ENCODE measurements around the gene PRKAG2. TPM values are rescaled to one million over a fixed set of nuclear protein-coding genes. Genes with fewer than 3 reads are reported as not detected.

Gene PRKAG2
- total and polyA plus RNA-seq, 2 of the 13 experiments (the other 11 are each of a cell fraction or from before 2014, with no cell fraction given) = 0.90 to 1.3 TPM

GRCh38 chr7:151862606-151863381 is 14.1 kb downstream of the PRKAG2 start:
- H3K4me2 ChIP-seq (ENCODE audit: low read depth, low read length) = no peak overlapping the region
- 90% methylated on average over 10 of the region's 21 CpGs for WGBS (ENCODE audit: low lambda C conversion rate)
- H3K4me1 ChIP-seq (ENCODE audit: insufficient read depth, low read length) = no peaks in the 10 kb centered on the region
- H3K79me2 ChIP-seq (ENCODE audit: insufficient read depth, low read length) = no peaks in the 10 kb centered on the region
- DNase-seq (ENCODE audit: low spot score) (no peak), FAIRE-seq (no peak), ATAC-seq (peak; percentile 30)
- no peak overlapping the region for H3K9ac ChIP-seq (ENCODE audit: insufficient read depth, low read depth, low read length)
- no peak overlapping the region for H3K4me3 ChIP-seq (replicated peaks in 1 of 3; ENCODE audit: insufficient read depth in 1 of 3, low read depth in 2 of 3, low read length in 3 of 3)
- H3K27ac ChIP-seq (ENCODE audit: extremely low read length, insufficient read depth, low read length) = no peak overlapping the region
- no peaks in the 10 kb centered on the region; the same call in 1 of the 2 replicates for H4K20me1 ChIP-seq (ENCODE audit: insufficient read depth, low read length)
- CTCF ChIA-PET (ENCODE audit: low intra/inter-chr PET ratio, low total read pairs) = interaction anchor here (0.8 kb wide), 1 partner anchor 283 kb away, joined by 3 read pairs; no protein-coding TSS in a partner anchor
- POLR2A ChIA-PET = no interaction called here
- H3K9me3 ChIP-seq (ENCODE audit: low read length) = no peaks in the 10 kb centered on the region
- TF ChIP-seq SP140L (CRISPR knock-in tag; IDR thresholded peaks at IDR 0.05; ENCODE audit: borderline replicate concordance) = no peak
- TF ChIP-seq ZNF263 (CRISPR knock-in tag; IDR thresholded peaks at IDR 0.05) = 0 out of 2 replicates have a peak, but pooled peaks have one; percentile 54
- BruUV-seq (replicated peaks) = no TSS peak
- no peaks in the 10 kb centered on the region; a peak in 2 of 5 replicates for H3K27me3 ChIP-seq (ENCODE audit: control insufficient read depth in 1 of 2, insufficient read depth in 2 of 2, low read length in 2 of 2)
- no peaks in the 10 kb centered on the region for H3K36me3 ChIP-seq (replicated peaks in 1 of 2; ENCODE audit: control insufficient read depth in 1 of 2, insufficient read depth in 2 of 2, low read length in 2 of 2)
- intact Hi-C loops (cut with micrococcal nuclease; ENCODE audit: unreplicated experiment) = no loop called here
- in situ Hi-C loops (cut with HindIII; ENCODE audit: extremely low pct_ligation_motif_present, low pct_unique_long_range_greater_than_20kb) = no loop called here
- H2AFZ ChIP-seq (ENCODE audit: low read length) = no peak overlapping the region

- no peaks in the 10 kb centered on the region for H3K9me3 ChIP-seq (ENCODE audit: low read length)
- intact Hi-C loops (cut with micrococcal nuclease; ENCODE audit: unreplicated experiment) = no loop called here
- no peak overlapping the region for H3K9ac ChIP-seq (ENCODE audit: insufficient read depth, low read depth, low read length)
- BruUV-seq (replicated peaks) = no TSS peak
- H3K4me2 ChIP-seq (ENCODE audit: low read depth, low read length) = no peak overlapping the region
- DNase-seq (ENCODE audit: low spot score) (no peak), ATAC-seq (no peak), FAIRE-seq (no peak)
- in situ Hi-C loops (cut with HindIII; ENCODE audit: extremely low pct_ligation_motif_present, low pct_unique_long_range_greater_than_20kb) = no loop called here
- TF ChIP-seq DR1 (CRISPR knock-in tag; IDR thresholded peaks at IDR 0.05) (no peak), TCF7L2 (IDR thresholded peaks at IDR 0.05; ENCODE audit: low read depth, low read length) (no peak), PLSCR1 (CRISPR knock-in tag; IDR thresholded peaks at IDR 0.05; ENCODE audit: borderline replicate concordance) (no peak), CC2D1A (CRISPR knock-in tag; IDR thresholded peaks at IDR 0.05) (no peak), ZNF230 (CRISPR knock-in tag; IDR thresholded peaks at IDR 0.05) (no peak), CHCHD3 (CRISPR knock-in tag; IDR thresholded peaks at IDR 0.05) (no peak), CREM (IDR thresholded peaks at IDR 0.05) (no peak), CREM (CRISPR knock-in tag; IDR thresholded peaks at IDR 0.05) (no peak), NFIC (IDR thresholded peaks at IDR 0.05; ENCODE audit: low read length) (no peak), ZNF232 (CRISPR knock-in tag; IDR thresholded peaks at IDR 0.05; ENCODE audit: borderline replicate concordance) (no peak)
- H3K27ac ChIP-seq (ENCODE audit: extremely low read length, insufficient read depth, low read length) = no peak overlapping the region
- no peaks in the 10 kb centered on the region for H3K36me3 ChIP-seq (replicated peaks in 1 of 2; ENCODE audit: control insufficient read depth in 1 of 2, insufficient read depth in 2 of 2, low read length in 2 of 2)
- no peaks in the 10 kb centered on the region for H3K79me2 ChIP-seq (ENCODE audit: insufficient read depth, low read length)
- 22% methylated on average over 4 of the region's 9 CpGs for WGBS (ENCODE audit: low lambda C conversion rate)
- no peaks in the 10 kb centered on the region for H3K4me1 ChIP-seq (ENCODE audit: insufficient read depth, low read length)
- H3K4me3 ChIP-seq (replicated peaks in 1 of 3; ENCODE audit: insufficient read depth in 1 of 3, low read depth in 2 of 3, low read length in 3 of 3) = no peak overlapping the region
- H3K27me3 ChIP-seq (ENCODE audit: control insufficient read depth in 1 of 2, insufficient read depth in 2 of 2, low read length in 2 of 2) = no peaks in the 10 kb centered on the region; a peak in 2 of 5 replicates
- ChIA-PET CTCF (ENCODE audit: low intra/inter-chr PET ratio, low total read pairs) (no interaction called here), POLR2A (no interaction called here)
- H4K20me1 ChIP-seq (ENCODE audit: insufficient read depth, low read length) = no peaks in the 10 kb centered on the region; the same call in 1 of the 2 replicates
- H2AFZ ChIP-seq (ENCODE audit: low read length) = no peak overlapping the region
Measured at GRCh38 chr7:151861881-151862280, 15.0 kb downstream of the PRKAG2 start.
